HCT116 (cell line): Measurements from ENCODE around the gene TJP1. TPM values are rescaled to one million over a fixed set of nuclear protein-coding genes. Genes with fewer than 3 reads are reported as not detected.
A peak's percentile ranks its signal among the peaks of the same experiment; 100 is the strongest.

ENCODE experiments used
- ATAC-seq: fragments of 200-7000 bp; cut with Tn5 transposase; 2 replicates; pipeline ENCODE4 v1.9.1; 2020; ENCODE audit warnings: mild to moderate bottlenecking, moderate library complexity
- BruUV-seq: library from RNA; stranded (reverse); fragments of 400-500 nt; replicated peaks from 2 replicates; lab custom pipeline; 2021; lab: Mats Ljungman, UMichigan
- CTCF ChIA-PET: fragments of 300-600 bp; sonication (Branson Sonifier 250); formaldehyde crosslinking; loops from one replicate; lab custom pipeline; 2021; ENCODE audit warnings: antibody characterized with exemption; lab: Charles Lee
- POLR2A ChIA-PET: fragments of 300-600, 350-600 bp; sonication (Branson Sonifier 250); formaldehyde crosslinking; loops from one replicate; lab custom pipeline; 2021; ENCODE audit warnings: antibody characterized with exemption; lab: Charles Lee
- RAD21 ChIA-PET, 2 experiments: fragments of 300-600 bp; sonication (Branson Sonifier 250); formaldehyde crosslinking; loops; one replicate each; lab custom pipeline; 2023; ENCODE audit warnings: low total read pairs in 2 of 2; ENCODE audit not compliant: uncharacterized antibody in 2 of 2, unreplicated experiment in 2 of 2, low non-redundant PET in 1 of 2; lab: Charles Lee
- DNase-seq: peaks from one replicate; pipeline ENCODE4 v3.0.0-alpha.2; 2010; ENCODE audit warnings: low read depth, low spot score
- H2AFZ ChIP-seq: fragments of 200-600 bp; shearing (Covaris generic), sonication (generic); 2 replicates; pipeline ENCODE4 v1.6.1; 2017; ENCODE audit warnings: low read depth, mixed run types, mixed read lengths, antibody characterized with exemption, low read length; ENCODE audit not compliant: poor library complexity, severe bottlenecking
- H3K27ac ChIP-seq: 2 replicates; pipeline ENCODE4 v1.5.1; 2012; ENCODE audit warnings: low read depth, low read length
- H3K27me3 ChIP-seq: fragments of 200-600 bp; sonication (generic); 2 replicates; pipeline ENCODE4 v1.6.1; 2016; ENCODE audit warnings: mixed run types, low read length, mixed read lengths; ENCODE audit not compliant: insufficient read depth
- H3K36me3 ChIP-seq, 2 experiments: fragments of 200-500 bp in 1 of 2; fragments of 200-600 bp in 1 of 2; sonication (Bioruptor generic) in 1 of 2; sonication (generic) in 1 of 2; 2 replicates each; pipeline versions ENCODE4 v1.5.1 to v1.6.1; 2014 to 2016; ENCODE audit warnings: low read length in 2 of 2, inconsistent platforms in 1 of 2, mixed read lengths in 1 of 2, mixed run types in 1 of 2; ENCODE audit not compliant: insufficient read depth in 2 of 2, control insufficient read depth in 1 of 2
- H3K4me1 ChIP-seq, 2 experiments: fragments of 200-600 bp in 1 of 2; sonication (generic) in 1 of 2; 2 replicates each; pipeline versions ENCODE4 v1.5.1 to v1.6.1; 2012 to 2017; ENCODE audit warnings: low read length in 2 of 2, inconsistent platforms in 1 of 2, mild to moderate bottlenecking in 1 of 2, mixed read lengths in 1 of 2, mixed run types in 1 of 2, moderate library complexity in 1 of 2; ENCODE audit not compliant: insufficient read depth in 2 of 2, control insufficient read depth in 1 of 2
- H3K4me2 ChIP-seq: fragments of 200-600 bp; sonication (generic); 2 replicates; pipeline ENCODE4 v1.6.1; 2017; ENCODE audit warnings: mixed run types, low read length, mixed read lengths
- H3K4me3 ChIP-seq, 2 experiments: fragments of 200-600 bp in 1 of 2; sonication (generic) in 1 of 2; replicated peaks in 1 of 2; 2 replicates each; pipeline ENCODE4 v1.5.1; 2011 to 2016; ENCODE audit warnings: low read length in 2 of 2, control low read depth in 1 of 2, low read depth in 1 of 2, mild to moderate bottlenecking in 1 of 2, mixed read lengths in 1 of 2, mixed run types in 1 of 2
- H3K79me2 ChIP-seq: fragments of 200-600 bp; sonication (generic); 2 replicates; pipeline ENCODE4 v1.6.1; 2017; ENCODE audit warnings: mild to moderate bottlenecking, mixed run types, low read length, moderate library complexity, mixed read lengths; ENCODE audit not compliant: insufficient read depth
- H3K9ac ChIP-seq: fragments of 200-600 bp; sonication (generic); 2 replicates; pipeline ENCODE4 v1.6.1; 2016; ENCODE audit warnings: low read length, mixed read lengths
- H3K9me2 ChIP-seq: fragments of 200-600 bp; sonication (generic), shearing (Covaris generic); 2 replicates; pipeline ENCODE4 v1.6.1; 2017; ENCODE audit warnings: mixed run types, mild to moderate bottlenecking, moderate library complexity; ENCODE audit not compliant: insufficient read depth
- H3K9me3 ChIP-seq, 2 experiments: fragments of 200-500 bp in 1 of 2; fragments of 200-600 bp in 1 of 2; sonication (Bioruptor generic) in 1 of 2; sonication (generic) in 1 of 2; 2 replicates each; pipeline ENCODE4 v1.6.1; 2014 to 2017; ENCODE audit warnings: low read length in 2 of 2, mixed read lengths in 2 of 2, inconsistent platforms in 1 of 2, low read depth in 1 of 2, mild to moderate bottlenecking in 1 of 2, mixed run types in 1 of 2, moderate library complexity in 1 of 2; ENCODE audit not compliant: control insufficient read depth in 1 of 2, insufficient read depth in 1 of 2
- H4K20me1 ChIP-seq: fragments of 200-600 bp; sonication (generic), shearing (Covaris generic); 2 replicates; pipeline ENCODE4 v1.6.1; 2017; ENCODE audit warnings: mixed run types, mild to moderate bottlenecking, moderate library complexity; ENCODE audit not compliant: insufficient read depth
- CEBPB ChIP-seq: IDR thresholded peaks from 2 replicates; pipeline ENCODE4 v1.6.1; 2012; ENCODE audit warnings: low read depth
- EGR1 ChIP-seq: IDR thresholded peaks from 2 replicates; pipeline ENCODE4 v1.6.1; 2012; ENCODE audit warnings: low read depth
- EZH2 ChIP-seq: fragments of 200-600 bp; sonication (generic); IDR thresholded peaks from 2 replicates; pipeline ENCODE4 v1.6.1; 2017; ENCODE audit warnings: antibody characterized with exemption, mixed run types
- EZH2phosphoT487 ChIP-seq: fragments of 200-600 bp; IDR thresholded peaks from 2 replicates; pipeline ENCODE4 v1.6.1; 2018; ENCODE audit warnings: antibody characterized with exemption, borderline replicate concordance
- POLR2AphosphoS5 ChIP-seq: IDR thresholded peaks from 2 replicates; pipeline ENCODE4 v1.6.1; 2011; ENCODE audit warnings: mild to moderate bottlenecking, low read depth, low read length, moderate library complexity
- SP1 ChIP-seq: IDR thresholded peaks from 2 replicates; pipeline ENCODE4 v1.6.1; 2012; ENCODE audit warnings: low read depth
- TCF7L2 ChIP-seq: IDR thresholded peaks from 2 replicates; pipeline ENCODE4 v1.7.0; 2011; ENCODE audit warnings: borderline replicate concordance, inconsistent platforms; ENCODE audit not compliant: insufficient read depth, insufficient read length; ENCODE audit errors: extremely low read depth
- YY1 ChIP-seq: IDR thresholded peaks from 2 replicates; pipeline ENCODE4 v1.6.1; 2011; ENCODE audit warnings: low read length, low read depth, moderate library complexity, mild to moderate bottlenecking; ENCODE audit not compliant: insufficient replicate concordance; ENCODE audit errors: extremely low read depth
- ZFX ChIP-seq: fragments of 450-650 bp; IDR thresholded peaks from 2 replicates; pipeline ENCODE4 v1.6.1; 2017
- intact Hi-C: fragments of 100-400 bp; cut with micrococcal nuclease; formaldehyde crosslinking; loops from 2 replicates; pipeline ENCODE4 v1.10.0; 2022
- total RNA-seq: library from RNA; stranded (reverse); gene quantifications from one replicate; pipeline ENCODE4 v1.2.1, GENCODE V29; 2021; ENCODE audit not compliant: unreplicated experiment
- TF ChIP-seq, protein P1 (sequence below): IDR thresholded peaks from 2 replicates; pipeline ENCODE4 v1.6.1; 2012

TJP1 gene
- total RNA-seq, 1 experiment from 2014 or later: 83.6 TPM

DNA sequence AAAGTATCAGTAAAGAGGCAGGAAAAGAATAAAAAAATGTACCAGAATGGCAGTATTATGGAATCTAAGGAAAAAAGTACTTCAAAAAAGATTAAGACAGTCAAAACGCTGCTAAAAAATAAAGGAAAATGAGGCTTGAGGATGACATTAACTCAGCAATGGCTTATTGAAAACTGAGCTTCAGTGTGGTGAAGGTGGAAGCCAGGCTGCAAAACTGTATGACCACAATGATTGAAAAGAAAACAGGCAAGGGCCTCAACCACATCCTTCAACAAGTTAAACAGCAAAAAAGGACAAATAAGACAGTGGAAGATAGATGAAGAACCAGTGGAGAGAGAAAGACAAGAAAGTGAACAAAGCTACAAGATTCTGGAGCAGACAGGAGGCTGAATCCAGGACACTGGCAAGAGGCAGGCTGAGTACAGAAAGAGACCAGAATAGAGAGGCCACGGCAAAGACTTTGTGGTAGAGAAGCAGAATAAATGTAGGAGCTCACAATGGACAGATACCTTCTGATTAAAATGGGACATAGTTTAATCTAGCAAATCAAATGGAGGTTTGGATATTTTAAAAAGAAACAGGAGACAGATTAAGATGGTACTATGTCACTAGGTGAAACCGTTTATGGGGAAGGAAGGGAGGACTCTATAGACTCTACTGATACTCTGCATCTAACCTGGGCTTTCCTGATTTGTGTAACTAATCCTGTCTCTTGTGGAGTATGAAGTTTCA lies 86.1 kb downstream of the TJP1 start:
- TF ChIP-seq EZH2phosphoT487 (no peak), EZH2 (no peak), SP1 (no peak), POLR2AphosphoS5 (no peak), YY1 (no peak), EGR1 (no peak), CEBPB (no peak), TCF7L2 (no peak), ZFX (no peak)
- TF ChIP-seq, protein P1, sequence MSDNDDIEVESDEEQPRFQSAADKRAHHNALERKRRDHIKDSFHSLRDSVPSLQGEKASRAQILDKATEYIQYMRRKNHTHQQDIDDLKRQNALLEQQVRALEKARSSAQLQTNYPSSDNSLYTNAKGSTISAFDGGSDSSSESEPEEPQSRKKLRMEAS: no peak
- TF ChIP-seq, all 23 proteins: peak for 0
- ChIA-PET RAD21 (interaction anchor here in 1 of 2 experiments (1.2 kb wide), 1 partner anchor 189 kb away, joined by 5 read pairs; no protein-coding TSS in a partner anchor), POLR2A (interaction anchor here (0.9 kb wide), 1 partner anchor 189 kb away, joined by 4 read pairs; no protein-coding TSS in a partner anchor), CTCF (interaction anchor here (1.2 to 1.6 kb wide), 2 partner anchors 12 to 190 kb away, joined by 3 to 10 read pairs; no protein-coding TSS in a partner anchor)
- H3K4me1 ChIP-seq: peaks cover 47 to 55% of the 10 kb centered on the region in 2 experiments
- ATAC-seq (peak; percentile 35), DNase-seq (no peak)
- H3K79me2 ChIP-seq: no peaks in the 10 kb centered on the region
- H3K4me3 ChIP-seq: peak overlapping the region in 1 of 2 experiments; percentile 21; a peak in 2 of 4 replicates
- peaks cover 15 to 21% of the 10 kb centered on the region in 2 experiments; a peak in 3 of 4 replicates for H3K36me3 ChIP-seq
- no peaks in the 10 kb centered on the region for H3K9me2 ChIP-seq
- no peaks in the 10 kb centered on the region for H3K9me3 ChIP-seq
- peak overlapping the region; percentile 25 for H3K9ac ChIP-seq
- no peaks in the 10 kb centered on the region for H4K20me1 ChIP-seq
- BruUV-seq: no TSS peak
- H3K4me2 ChIP-seq: peak overlapping the region; percentile 63
- peak overlapping the region; percentile 92 for H3K27ac ChIP-seq
- no peaks in the 10 kb centered on the region for H3K27me3 ChIP-seq
- no peak overlapping the region for H2AFZ ChIP-seq
- intact Hi-C loops: loop anchor here (2.0 kb wide), 2 partner anchors 21 to 185 kb away; no protein-coding TSS in a partner anchor
